ENCODE data around the gene MAP7D3.

The MAP7D3 gene

DNA sequence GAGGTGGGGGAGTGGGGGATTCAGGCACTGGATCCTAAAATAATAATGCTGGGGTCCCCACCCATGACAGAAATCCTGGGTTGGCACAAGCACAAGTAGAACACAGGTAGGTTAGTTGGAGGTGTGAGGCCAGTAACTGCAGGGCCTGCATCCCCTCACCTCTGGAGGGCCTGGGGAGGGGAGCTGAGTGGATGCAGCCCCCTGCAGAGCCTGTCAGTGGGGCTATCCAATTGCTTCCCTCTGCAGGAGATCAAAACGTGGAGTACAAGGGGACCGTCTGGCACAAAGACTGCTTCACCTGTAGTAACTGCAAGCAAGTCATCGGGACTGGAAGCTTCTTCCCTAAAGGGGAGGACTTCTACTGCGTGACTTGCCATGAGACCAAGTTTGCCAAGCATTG lies 43.7 kb downstream of the MAP7D3 start:
- no peak for DNase-seq (ENCODE audit: low read depth in 3 of 3, low spot score in 1 of 3)

DNA sequence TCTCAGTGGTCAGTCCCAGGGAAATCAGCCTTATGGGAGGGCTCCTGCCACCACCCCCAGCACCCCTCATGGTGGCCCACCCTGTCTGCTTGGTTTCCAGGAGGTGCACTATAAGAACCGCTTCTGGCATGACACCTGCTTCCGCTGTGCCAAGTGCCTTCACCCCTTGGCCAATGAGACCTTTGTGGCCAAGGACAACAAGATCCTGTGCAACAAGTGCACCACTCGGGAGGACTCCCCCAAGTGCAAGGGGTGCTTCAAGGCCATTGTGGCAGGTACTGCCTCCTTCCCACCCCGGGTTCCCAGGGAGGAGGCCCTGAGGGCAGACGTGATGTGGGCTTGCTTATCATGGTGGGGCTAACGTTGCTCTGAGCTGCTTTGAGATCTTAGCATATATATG lies 44.3 kb downstream of the MAP7D3 start:
- DNase-seq (ENCODE audit: low read depth in 3 of 3, low spot score in 1 of 3) = no peak

DNA sequence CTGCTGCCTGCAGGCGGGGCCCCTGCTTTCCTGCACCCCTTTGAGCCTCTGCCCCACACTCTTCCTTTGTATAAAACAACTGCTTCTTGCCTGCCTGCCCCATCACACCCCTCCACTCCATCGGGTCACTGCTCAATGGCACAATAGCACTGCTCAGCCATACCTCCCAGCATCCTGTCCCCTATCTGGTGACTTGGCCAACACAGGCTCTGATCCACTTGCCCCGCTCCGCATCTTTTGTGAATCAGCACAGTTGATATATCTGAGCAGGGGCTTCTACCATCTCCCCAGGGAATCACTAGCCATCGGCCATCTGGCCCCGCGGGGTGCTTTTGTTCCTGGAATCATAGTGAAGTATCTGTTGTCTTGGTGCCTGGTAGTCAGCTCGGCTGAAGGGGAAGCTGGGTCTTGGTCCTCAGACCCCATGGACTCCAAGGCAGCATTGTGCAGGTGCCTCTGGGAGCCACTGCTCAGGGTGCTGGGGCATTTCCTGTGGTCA lies 45.3 kb downstream of the MAP7D3 start:
- no peak for DNase-seq (ENCODE audit: low read depth in 3 of 3, low spot score in 1 of 3)

GRCh38 chrX:136204571-136204970 lies 46.6 kb downstream of the MAP7D3 start:
- DNase-seq (ENCODE audit: low read depth in 3 of 3, low spot score in 1 of 3) = no peak

- no peak for DNase-seq (ENCODE audit: low read depth in 3 of 3, low spot score in 1 of 3)
These were observed 47.2 kb downstream of the MAP7D3 start for GRCh38 chrX:136203951-136204350.

DNA sequence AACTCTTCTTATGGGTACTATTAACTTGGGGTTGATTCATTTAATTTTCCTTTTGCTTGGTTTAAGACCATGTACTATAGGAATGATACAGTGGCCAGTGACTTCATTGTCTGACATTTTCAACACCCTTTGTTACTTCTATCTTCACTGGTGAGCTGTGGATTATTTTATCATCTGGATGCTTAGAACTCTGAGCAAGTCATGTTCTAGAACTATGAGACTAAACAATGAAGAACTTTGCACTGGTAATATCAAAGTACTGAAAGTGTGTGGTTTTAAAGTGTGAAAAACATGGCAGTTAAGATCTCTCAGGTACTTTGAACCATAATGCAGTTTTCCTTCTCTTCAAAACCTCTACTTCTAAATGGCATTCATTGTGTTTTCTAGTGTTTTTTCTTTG lies 47.8 kb downstream of the MAP7D3 start:
- no peak for DNase-seq (ENCODE audit: low read depth in 3 of 3, low spot score in 1 of 3)

DNA sequence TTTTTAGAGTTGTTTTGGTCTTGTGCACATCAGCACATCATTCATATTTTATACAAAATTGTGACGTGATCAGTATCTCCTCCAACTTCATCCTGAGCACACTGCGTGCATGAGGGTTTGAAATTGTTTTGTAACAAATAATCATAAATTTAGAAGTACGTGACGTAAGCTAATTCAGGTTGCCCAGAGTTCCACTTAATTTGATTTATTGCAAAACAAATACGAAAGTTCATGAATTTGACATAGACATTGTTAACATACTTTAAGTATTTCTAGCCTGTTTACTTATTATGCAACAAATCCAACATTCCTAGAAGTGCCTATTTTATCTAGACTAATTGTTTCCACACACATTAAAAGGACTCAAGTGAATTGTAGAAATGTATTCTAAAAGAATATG lies 48.3 kb downstream of the MAP7D3 start:
- no peak for DNase-seq (ENCODE audit: low read depth in 3 of 3, low spot score in 1 of 3)

DNA sequence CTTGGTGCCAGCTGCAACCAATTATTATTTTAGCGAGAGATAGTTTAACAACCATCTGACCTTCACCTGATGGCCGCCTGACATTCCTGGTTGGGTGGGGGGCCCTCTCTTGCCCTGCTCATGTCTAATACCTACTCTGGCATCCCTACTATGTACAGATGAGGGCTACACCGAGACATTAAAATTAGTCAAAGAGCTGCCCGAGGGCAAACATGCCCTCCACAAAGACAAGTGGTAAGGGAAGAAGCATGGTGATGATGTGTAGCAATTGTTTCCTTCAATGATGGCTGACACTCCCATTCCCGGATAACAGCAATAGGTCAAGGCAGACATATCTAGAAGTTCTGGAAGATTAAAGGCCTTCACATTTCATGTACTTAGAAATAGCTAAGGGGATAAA lies 49.6 kb downstream of the MAP7D3 start:
- no peak for DNase-seq (ENCODE audit: low read depth in 3 of 3, low spot score in 1 of 3)

GRCh38 chrX:136200466-136200865 lies 50.7 kb downstream of the MAP7D3 start:
- no peak for DNase-seq (ENCODE audit: low read depth in 3 of 3, low spot score in 1 of 3)

- DNase-seq (ENCODE audit: low read depth in 3 of 3, low spot score in 1 of 3) = no peak
These were observed 51.8 kb downstream of the MAP7D3 start for GRCh38 chrX:136199365-136199764.

DNA sequence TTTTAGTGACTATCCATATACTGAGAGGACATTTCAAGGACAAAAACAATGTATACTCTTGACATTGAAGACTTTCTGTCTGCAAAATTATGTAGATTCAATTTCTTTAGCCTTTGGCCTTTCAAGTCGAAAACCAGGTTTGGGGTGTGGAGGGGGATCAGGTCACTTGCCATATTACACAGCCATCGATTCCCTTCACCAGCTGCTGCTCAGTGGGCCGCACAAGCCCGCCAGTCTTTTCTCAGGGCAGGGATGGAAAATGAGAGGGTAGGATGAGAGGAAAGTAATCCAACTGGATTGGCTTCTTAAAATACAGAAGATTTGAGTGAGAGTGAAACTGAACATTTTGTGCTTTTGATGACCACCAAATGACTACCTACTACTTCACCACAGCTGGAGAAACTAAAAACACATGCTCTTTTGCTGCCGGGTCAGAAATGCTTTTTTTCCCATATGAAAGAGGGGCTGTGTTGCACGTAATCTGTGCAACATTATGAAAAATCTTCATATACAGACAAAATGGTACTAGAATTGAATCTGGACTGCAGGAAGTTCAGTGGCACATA lies 52.4 kb downstream of the MAP7D3 start:
- DNase-seq (ENCODE audit: low read depth in 3 of 3, low spot score in 1 of 3) = no peak

- no peak for DNase-seq (ENCODE audit: low read depth in 3 of 3, low spot score in 1 of 3)
These were observed 53.2 kb downstream of the MAP7D3 start for GRCh38 chrX:136198010-136198409.

DNA sequence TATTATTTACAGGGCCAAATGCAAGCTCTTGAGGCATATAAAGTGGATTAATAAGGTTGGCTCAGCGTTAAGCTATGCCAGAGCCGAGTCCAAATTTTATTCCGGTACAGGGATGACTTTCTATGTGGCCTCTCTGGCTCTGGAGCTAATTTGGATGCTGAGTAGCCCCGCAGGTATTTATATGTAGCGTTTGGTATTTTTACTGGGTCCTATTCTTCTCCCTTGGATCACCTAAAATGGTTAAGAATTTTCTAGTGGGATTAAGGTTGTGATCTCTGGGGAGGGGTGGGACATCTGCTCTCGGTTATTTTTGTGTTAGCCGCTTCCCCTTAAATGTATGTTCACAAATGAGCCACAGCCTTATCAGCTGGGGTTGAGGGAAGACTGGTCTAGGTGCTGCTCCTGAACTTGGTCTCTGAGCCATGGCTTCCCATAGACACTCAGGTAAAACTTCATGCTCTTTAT lies 54.5 kb downstream of the MAP7D3 start:
- DNase-seq (ENCODE audit: low read depth in 3 of 3, low spot score in 1 of 3) = no peak

DNA sequence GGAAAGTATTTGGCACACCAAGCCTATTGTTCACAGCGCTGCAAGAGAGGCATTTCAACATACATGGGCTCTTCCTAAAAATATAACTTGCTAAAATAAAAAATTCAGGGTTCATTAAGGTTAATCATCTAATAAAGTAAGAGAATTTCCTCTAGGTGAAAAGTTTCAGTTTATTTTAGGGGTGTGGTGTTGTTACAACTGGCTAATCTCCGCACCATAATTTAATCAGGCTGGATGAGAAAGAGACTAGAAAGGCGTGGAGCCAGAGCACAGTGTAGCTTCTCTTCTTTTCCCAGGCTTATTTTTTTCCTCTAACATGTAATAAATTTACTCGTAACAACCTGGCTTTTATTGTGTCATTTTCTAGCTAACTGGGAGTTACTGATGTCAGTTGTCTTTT lies 56.0 kb downstream of the MAP7D3 start:
- no peak for DNase-seq (ENCODE audit: low read depth in 3 of 3, low spot score in 1 of 3)

- no peak for DNase-seq (ENCODE audit: low read depth in 3 of 3, low spot score in 1 of 3)
These were observed 56.7 kb downstream of the MAP7D3 start for GRCh38 chrX:136194536-136194935.

DNA sequence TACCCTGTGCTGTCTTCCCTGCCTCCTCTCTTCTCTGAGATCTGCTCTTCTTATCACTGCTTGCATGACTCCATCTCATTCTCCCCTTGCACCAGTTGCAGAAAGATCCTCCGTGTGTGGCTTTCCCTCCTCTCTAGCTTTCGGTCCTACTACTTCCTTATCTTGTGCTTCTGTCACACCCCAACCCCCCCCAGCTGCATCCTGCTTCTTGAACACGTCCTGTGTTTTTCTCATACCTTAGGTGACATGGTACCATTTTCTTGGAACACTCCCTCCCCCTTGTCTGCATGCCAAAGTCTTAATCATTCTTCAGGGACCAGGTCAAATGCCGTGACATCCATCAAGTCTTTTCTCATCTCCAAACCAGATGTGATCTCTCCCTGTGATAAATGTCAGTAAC lies 57.4 kb downstream of the MAP7D3 start:
- no peak for DNase-seq (ENCODE audit: low read depth in 3 of 3, low spot score in 1 of 3)

DNA sequence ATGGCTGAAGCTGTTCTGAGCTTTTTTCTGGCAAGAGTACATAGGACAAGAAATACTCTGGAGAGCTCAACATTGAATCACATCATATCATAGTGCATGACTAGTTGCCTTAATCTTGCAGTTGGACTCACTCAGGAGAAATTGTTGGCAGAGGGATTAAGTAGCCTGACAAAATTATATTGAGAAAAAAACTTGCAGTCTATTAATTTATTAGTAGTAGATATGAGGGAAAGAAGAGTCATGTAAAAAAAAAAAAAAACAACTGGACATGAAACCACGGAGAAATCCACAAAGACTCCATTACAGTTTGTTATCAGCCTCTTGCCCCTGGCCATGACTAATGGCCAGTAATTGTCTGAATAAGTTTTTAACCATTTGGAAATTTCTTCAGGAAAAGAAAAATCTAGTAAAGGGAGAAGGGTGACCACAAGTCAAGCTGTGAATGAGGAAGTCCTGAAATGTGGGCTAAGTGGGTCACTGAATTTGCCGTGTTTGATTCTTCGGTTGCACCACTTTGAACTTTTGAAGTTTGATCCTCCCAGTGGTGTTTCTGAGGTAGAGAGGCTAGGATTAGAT lies 58.3 kb downstream of the MAP7D3 start:
- DNase-seq (ENCODE audit: low read depth in 3 of 3, low spot score in 1 of 3) = no peak

- no peak for DNase-seq (ENCODE audit: low read depth in 3 of 3, low spot score in 1 of 3)
These were observed 59.1 kb downstream of the MAP7D3 start for GRCh38 chrX:136192135-136192534.

GRCh38 chrX:136191171-136191570 lies 60.0 kb downstream of the MAP7D3 start:
- DNase-seq (ENCODE audit: low read depth in 3 of 3, low spot score in 1 of 3) = no peak

DNA sequence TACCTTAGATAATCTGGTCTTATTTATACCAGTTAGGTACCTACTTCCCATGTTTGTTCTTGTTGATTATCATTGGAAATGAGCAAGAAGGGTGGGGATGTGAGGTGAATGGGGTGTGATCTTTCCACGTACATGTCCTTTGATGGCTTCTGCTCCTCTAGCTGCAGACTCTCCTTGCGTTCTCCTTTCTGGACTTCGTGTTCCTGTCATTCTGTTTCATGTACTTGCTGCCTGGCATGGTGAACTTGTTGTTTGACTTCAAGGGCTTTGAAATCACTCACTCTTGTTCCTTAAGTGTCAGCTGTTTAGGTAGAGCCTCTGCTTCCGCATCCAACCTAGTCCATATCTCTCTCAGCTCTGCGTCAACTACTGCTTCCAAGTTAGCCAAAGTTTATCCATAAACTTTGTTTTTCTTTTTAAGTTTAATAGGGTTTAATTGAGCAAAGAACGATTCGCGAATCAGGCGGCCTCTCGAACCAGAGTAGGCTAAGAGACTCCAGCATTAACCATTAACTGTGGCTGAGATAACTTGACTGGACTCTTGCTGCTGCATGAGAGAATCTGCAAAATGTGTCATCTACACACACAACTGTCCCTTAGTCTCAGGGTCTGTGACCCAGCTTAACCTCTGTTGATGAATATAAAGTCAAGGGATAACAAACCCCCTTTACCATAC lies 61.0 kb downstream of the MAP7D3 start:
- DNase-seq (ENCODE audit: low read depth in 3 of 3, low spot score in 1 of 3) = no peak

DNA sequence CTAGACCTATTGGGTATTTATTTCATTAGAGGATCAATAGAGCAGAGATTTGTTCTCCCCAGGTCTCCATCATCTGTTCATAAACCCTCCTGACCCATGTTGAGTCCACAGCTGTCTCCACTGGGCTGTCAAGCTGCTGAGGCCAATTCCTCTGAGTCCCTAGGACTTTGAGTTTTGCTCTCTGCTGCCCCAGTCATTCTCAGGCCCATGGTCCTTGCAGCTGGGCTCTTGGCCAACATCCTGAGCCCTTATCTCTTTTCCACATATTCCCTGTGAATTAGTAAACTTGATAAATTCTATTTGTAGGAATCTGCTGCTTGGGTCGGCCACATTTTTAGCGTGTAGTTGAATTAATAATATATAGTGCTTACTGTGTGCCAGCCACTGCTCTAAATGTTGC lies 62.0 kb downstream of the MAP7D3 start:
- DNase-seq (ENCODE audit: low read depth in 3 of 3, low spot score in 1 of 3) = no peak

GRCh38 chrX:136186023-136186413 lies 65.2 kb downstream of the MAP7D3 start:
- DNase-seq (ENCODE audit: low read depth in 3 of 3, low spot score in 1 of 3) = no peak
